GM18868 (cell line): Measurements from ENCODE around the gene PEAK3.

Experiments
- ATAC-seq: cut with Tn5 transposase; IDR thresholded peaks from one replicate; pipeline ENCODE4 v1.9.1; 2021; ENCODE audit warnings: mild to moderate bottlenecking, moderate library complexity; ENCODE audit not compliant: unreplicated experiment

The PEAK3 gene

GRCh38 chr19:2273356-2274184 is 8.4 kb downstream of the PEAK3 start:
- ATAC-seq: no peak

- ATAC-seq: no peak
These were observed 10.5 kb downstream of the PEAK3 start for GRCh38 chr19:2271234-2272103.

- no peak for ATAC-seq
These were observed 11.3 kb downstream of the PEAK3 start for GRCh38 chr19:2270423-2271233.

- no peak for ATAC-seq
These were observed 11.9 kb downstream of the PEAK3 start for GRCh38 chr19:2270157-2270422.

GRCh38 chr19:2269244-2270156 is 12.5 kb downstream of the PEAK3 start:
- peak; percentile 64 for ATAC-seq

GRCh38 chr19:2268861-2269243 is 13.1 kb downstream of the PEAK3 start:
- ATAC-seq: no peak

GRCh38 chr19:2268480-2268830 is 13.5 kb downstream of the PEAK3 start:
- no peak for ATAC-seq

GRCh38 chr19:2266183-2266993 is 15.6 kb downstream of the PEAK3 start:
- no peak for ATAC-seq

GRCh38 chr19:2261438-2262172 is 20.4 kb downstream of the PEAK3 start:
- ATAC-seq: no peak

- ATAC-seq: no peak
These were observed 21.6 kb downstream of the PEAK3 start for GRCh38 chr19:2260341-2260805.

GRCh38 chr19:2259336-2259735 is 22.6 kb downstream of the PEAK3 start:
- no peak for ATAC-seq

GRCh38 chr19:2255982-2256685 is 25.8 kb downstream of the PEAK3 start, which contains the start of gene JSRP1:
JSRP1 (minus strand) TSS chr19:2256417; CDS start chr19:2255314, 1,103 bp downstream.
- ATAC-seq: no peak

- no peak for ATAC-seq
These were observed 26.7 kb downstream of the PEAK3 start for GRCh38 chr19:2255112-2255845.

- ATAC-seq: no peak
These were observed 27.7 kb downstream of the PEAK3 start for GRCh38 chr19:2254064-2254872.

GRCh38 chr19:2253106-2254063 is 28.6 kb downstream of the PEAK3 start:
- no peak for ATAC-seq

GRCh38 chr19:2252797-2253105 is 29.2 kb downstream of the PEAK3 start:
- ATAC-seq: no peak
